GM20000 (cell line): ENCODE data around the gene BNIPL.

Experiments
- DNase-seq: peaks from one replicate; pipeline ENCODE4 v3.0.0; 2012; ENCODE audit warnings: low spot score
- TF ChIP-seq, protein P1 (sequence below): IDR thresholded peaks from 2 replicates; pipeline ENCODE4 v1.5.1; 2012; ENCODE audit warnings: mild to moderate bottlenecking, control low read depth; ENCODE audit errors: extremely low read depth, missing control alignments

The BNIPL gene

DNA sequence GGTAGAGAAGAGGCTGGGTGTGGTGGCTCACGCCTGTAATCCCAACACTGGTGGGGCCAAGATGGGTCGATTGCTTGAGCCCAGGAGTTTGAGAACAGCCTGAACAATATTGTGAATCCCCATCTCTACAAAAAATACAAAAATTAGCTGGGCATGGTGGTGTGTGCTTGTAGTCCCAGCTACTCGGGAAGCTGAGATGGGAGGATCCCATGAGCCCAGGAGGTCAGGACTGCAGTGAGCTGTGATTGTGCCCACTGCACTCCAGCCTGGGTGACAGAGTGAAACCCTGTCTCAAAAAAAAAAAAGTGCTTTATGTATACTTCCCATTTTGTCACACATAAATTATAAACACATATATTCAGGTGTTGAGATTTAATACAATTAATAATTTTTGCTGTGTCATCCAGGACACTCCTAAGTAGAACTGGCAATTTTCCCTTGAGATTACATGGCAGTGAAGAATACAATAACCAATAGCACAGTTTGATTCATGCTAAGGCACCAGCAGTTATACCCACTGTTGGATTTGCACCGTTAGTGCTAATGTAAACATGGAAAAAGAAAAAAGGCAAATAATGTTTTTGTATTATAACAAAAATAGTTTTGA lies 49.7 kb downstream of the BNIPL start:
- DNase-seq: no peak
- TF ChIP-seq, protein P1, sequence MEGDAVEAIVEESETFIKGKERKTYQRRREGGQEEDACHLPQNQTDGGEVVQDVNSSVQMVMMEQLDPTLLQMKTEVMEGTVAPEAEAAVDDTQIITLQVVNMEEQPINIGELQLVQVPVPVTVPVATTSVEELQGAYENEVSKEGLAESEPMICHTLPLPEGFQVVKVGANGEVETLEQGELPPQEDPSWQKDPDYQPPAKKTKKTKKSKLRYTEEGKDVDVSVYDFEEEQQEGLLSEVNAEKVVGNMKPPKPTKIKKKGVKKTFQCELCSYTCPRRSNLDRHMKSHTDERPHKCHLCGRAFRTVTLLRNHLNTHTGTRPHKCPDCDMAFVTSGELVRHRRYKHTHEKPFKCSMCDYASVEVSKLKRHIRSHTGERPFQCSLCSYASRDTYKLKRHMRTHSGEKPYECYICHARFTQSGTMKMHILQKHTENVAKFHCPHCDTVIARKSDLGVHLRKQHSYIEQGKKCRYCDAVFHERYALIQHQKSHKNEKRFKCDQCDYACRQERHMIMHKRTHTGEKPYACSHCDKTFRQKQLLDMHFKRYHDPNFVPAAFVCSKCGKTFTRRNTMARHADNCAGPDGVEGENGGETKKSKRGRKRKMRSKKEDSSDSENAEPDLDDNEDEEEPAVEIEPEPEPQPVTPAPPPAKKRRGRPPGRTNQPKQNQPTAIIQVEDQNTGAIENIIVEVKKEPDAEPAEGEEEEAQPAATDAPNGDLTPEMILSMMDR: no peak
